ACC112 (cell line): ENCODE results near the gene OR2Y1.
"Not testable (repeated sequence)": the region's sequence is repeated elsewhere in the genome, so short reads cannot be mapped to it uniquely, and the experiment has no call there.

Experiments
- H2AFZ ChIP-seq: fragments of 200-600 bp; sonication (generic); one replicate; pipeline ENCODE4 v1.6.0; 2017; ENCODE audit warnings: antibody characterized with exemption, low read length; ENCODE audit not compliant: unreplicated experiment
- H3K27ac ChIP-seq: fragments of 200-600 bp; sonication (generic); 2 replicates; pipeline ENCODE4 v1.5.1; 2014; ENCODE audit warnings: low read depth, mild to moderate bottlenecking, antibody characterized with exemption, low read length, moderate library complexity
- H3K27me3 ChIP-seq: fragments of 200-600 bp; sonication (generic); 2 replicates; pipeline ENCODE4 v1.6.1; 2014; ENCODE audit warnings: mild to moderate bottlenecking, antibody characterized with exemption, low read length, moderate library complexity, mixed read lengths; ENCODE audit not compliant: insufficient read depth
- H3K36me3 ChIP-seq: fragments of 200-600 bp; sonication (generic); 2 replicates; pipeline ENCODE4 v1.6.1; 2016; ENCODE audit warnings: mild to moderate bottlenecking, antibody characterized with exemption, low read length, moderate library complexity, mixed read lengths; ENCODE audit not compliant: insufficient read depth
- H3K4me1 ChIP-seq: fragments of 200-600 bp; sonication (generic); one replicate; pipeline ENCODE4 v1.6.1; 2016; ENCODE audit warnings: low read length, mixed read lengths; ENCODE audit not compliant: insufficient read depth, unreplicated experiment, control insufficient read depth
- H3K4me3 ChIP-seq: fragments of 200-600 bp; sonication (generic); 2 replicates; pipeline ENCODE4 v1.5.1; 2014; ENCODE audit warnings: mild to moderate bottlenecking, low read depth, low read length
- H3K79me2 ChIP-seq: fragments of 200-600 bp; sonication (generic); one replicate; pipeline ENCODE4 v1.6.0; 2016; ENCODE audit warnings: low read length; ENCODE audit not compliant: control insufficient read depth, unreplicated experiment, insufficient read depth

OR2Y1 gene

GRCh38 chr5:180739271-180739670 is 587 bp downstream of the OR2Y1 start:
- H3K79me2 ChIP-seq = no peaks in the 10 kb centered on the region
- no peak overlapping the region for H2AFZ ChIP-seq
- no peaks in the 10 kb centered on the region for H3K36me3 ChIP-seq
- no peak overlapping the region for H3K27ac ChIP-seq
- H3K4me1 ChIP-seq = no peaks in the 10 kb centered on the region
- H3K4me3 ChIP-seq = no peak overlapping the region
- H3K27me3 ChIP-seq = peaks cover 84% of the 10 kb centered on the region

- Histone ChIP-seq H3K27me3 (peaks cover 85% of the 10 kb centered on the region), H3K36me3 (no peaks in the 10 kb centered on the region)
These were observed 3.3 kb downstream of the OR2Y1 start for GRCh38 chr5:180736536-180736935.

GRCh38 chr5:180724944-180725343 is 14.9 kb downstream of the OR2Y1 start:
- no peak overlapping the region for H3K27ac ChIP-seq
- no peaks in the 10 kb centered on the region for H3K79me2 ChIP-seq
- H3K36me3 ChIP-seq = no peaks in the 10 kb centered on the region
- H3K4me1 ChIP-seq = no peaks in the 10 kb centered on the region
- H3K4me3 ChIP-seq = no peak overlapping the region
- no peak overlapping the region for H2AFZ ChIP-seq
- H3K27me3 ChIP-seq = peaks cover 73% of the 10 kb centered on the region

More at GRCh38 chr5:180736536-180736935, 3.3 kb downstream of the OR2Y1 start:
- no peak overlapping the region for H3K27ac ChIP-seq
- H3K4me3 ChIP-seq = no peak overlapping the region
- no peak overlapping the region for H2AFZ ChIP-seq
- H3K4me1 ChIP-seq = no peaks in the 10 kb centered on the region
- H3K79me2 ChIP-seq = no peaks in the 10 kb centered on the region

- Histone ChIP-seq H3K27ac (no peak overlapping the region), H3K27me3 (peaks cover 69% of the 10 kb centered on the region), H3K79me2 (no peaks in the 10 kb centered on the region), H3K36me3 (no peaks in the 10 kb centered on the region), H2AFZ (no peak overlapping the region), H3K4me1 (no peaks in the 10 kb centered on the region), H3K4me3 (no peak overlapping the region)
These were observed 15.9 kb downstream of the OR2Y1 start for GRCh38 chr5:180723936-180724335.

- no peaks in the 10 kb centered on the region for H3K36me3 ChIP-seq
- H3K27ac ChIP-seq = no peak overlapping the region
- no peaks in the 10 kb centered on the region for H3K79me2 ChIP-seq
- H3K27me3 ChIP-seq = peaks cover 74% of the 10 kb centered on the region
- H3K4me1 ChIP-seq = no peaks in the 10 kb centered on the region
- no peak overlapping the region for H3K4me3 ChIP-seq
- H2AFZ ChIP-seq = no peak overlapping the region
These were observed 19.4 kb downstream of the OR2Y1 start for GRCh38 chr5:180720486-180720885.

GRCh38 chr5:180719781-180720180 is 20.1 kb downstream of the OR2Y1 start:
- peaks cover 75% of the 10 kb centered on the region for H3K27me3 ChIP-seq
- no peak overlapping the region for H3K27ac ChIP-seq
- no peaks in the 10 kb centered on the region for H3K4me1 ChIP-seq
- no peaks in the 10 kb centered on the region for H3K79me2 ChIP-seq
- H2AFZ ChIP-seq = no peak overlapping the region
- no peaks in the 10 kb centered on the region for H3K36me3 ChIP-seq
- H3K4me3 ChIP-seq = no peak overlapping the region

GRCh38 chr5:180718810-180719453 is 20.9 kb downstream of the OR2Y1 start:
- no peak overlapping the region for H2AFZ ChIP-seq

GRCh38 chr5:180717989-180718388 is 21.9 kb downstream of the OR2Y1 start:
- no peak overlapping the region for H3K4me3 ChIP-seq
- H3K79me2 ChIP-seq = no peaks in the 10 kb centered on the region
- no peaks in the 10 kb centered on the region for H3K36me3 ChIP-seq
- no peaks in the 10 kb centered on the region for H3K4me1 ChIP-seq
- H3K27ac ChIP-seq = no peak overlapping the region
- peaks cover 77% of the 10 kb centered on the region for H3K27me3 ChIP-seq
- no peak overlapping the region for H2AFZ ChIP-seq

More at GRCh38 chr5:180718810-180719453, 20.9 kb downstream of the OR2Y1 start:
- H3K4me3 ChIP-seq = no peak overlapping the region
- no peaks in the 10 kb centered on the region for H3K79me2 ChIP-seq
- H3K27me3 ChIP-seq = peaks cover 75% of the 10 kb centered on the region
- H3K36me3 ChIP-seq = no peaks in the 10 kb centered on the region
- no peak overlapping the region for H3K27ac ChIP-seq
- no peaks in the 10 kb centered on the region for H3K4me1 ChIP-seq

GRCh38 chr5:180704362-180704761 is 35.5 kb downstream of the OR2Y1 start:
- Histone ChIP-seq H3K4me3 (no peak overlapping the region), H3K79me2 (no peaks in the 10 kb centered on the region), H3K27me3 (peaks cover 55% of the 10 kb centered on the region), H3K27ac (no peak overlapping the region), H3K4me1 (peaks cover 3% of the 10 kb centered on the region), H2AFZ (no peak overlapping the region), H3K36me3 (no peaks in the 10 kb centered on the region)

GRCh38 chr5:180703912-180704311 is 35.9 kb downstream of the OR2Y1 start:
- H3K4me1 ChIP-seq = peaks cover 3% of the 10 kb centered on the region
- no peak overlapping the region for H3K27ac ChIP-seq

GRCh38 chr5:180703371-180703770 is 36.5 kb downstream of the OR2Y1 start:
- H3K79me2 ChIP-seq, H2AFZ ChIP-seq, H3K36me3 ChIP-seq, H3K27ac ChIP-seq, H3K4me3 ChIP-seq, H3K4me1 ChIP-seq: not testable (repeated sequence)
- H3K27me3 ChIP-seq = peaks cover 54% of the 10 kb centered on the region

More at GRCh38 chr5:180703912-180704311, 35.9 kb downstream of the OR2Y1 start:
- Histone ChIP-seq H3K4me3 (no peak overlapping the region), H3K27me3 (peaks cover 55% of the 10 kb centered on the region), H3K79me2 (no peaks in the 10 kb centered on the region), H3K36me3 (no peaks in the 10 kb centered on the region), H2AFZ (no peak overlapping the region)
